HG03460 (cell line): ENCODE results near the gene POC1A.

ENCODE experiments used
- ATAC-seq: cut with Tn5 transposase; IDR thresholded peaks from one replicate; pipeline ENCODE4 v1.9.1; 2021; ENCODE audit not compliant: unreplicated experiment

The POC1A gene

GRCh38 chr3:52068730-52069129 is 85.5 kb downstream of the POC1A start:
- ATAC-seq = no peak

- no peak for ATAC-seq
These were observed 86.1 kb downstream of the POC1A start for GRCh38 chr3:52068055-52068571.

- no peak for ATAC-seq
These were observed 86.7 kb downstream of the POC1A start for GRCh38 chr3:52067526-52067925.

- ATAC-seq = no peak
These were observed 87.2 kb downstream of the POC1A start for GRCh38 chr3:52067046-52067445.

GRCh38 chr3:52065264-52065756 is 88.9 kb downstream of the POC1A start:
- no peak for ATAC-seq

GRCh38 chr3:52064561-52064960 is 89.7 kb downstream of the POC1A start:
- ATAC-seq = no peak

- ATAC-seq = no peak
These were observed 91.0 kb downstream of the POC1A start for GRCh38 chr3:52063026-52063723.

- no peak for ATAC-seq
These were observed 91.7 kb downstream of the POC1A start for GRCh38 chr3:52062505-52062904.

- no peak for ATAC-seq
These were observed 92.9 kb downstream of the POC1A start for GRCh38 chr3:52061121-52061910.

- no peak for ATAC-seq
These were observed 94.4 kb downstream of the POC1A start for GRCh38 chr3:52059781-52060180.

- no peak for ATAC-seq
These were observed 96.3 kb downstream of the POC1A start for GRCh38 chr3:52057812-52058495.

- ATAC-seq = peak; percentile 70
These were observed 97.0 kb downstream of the POC1A start for GRCh38 chr3:52056968-52057811.

GRCh38 chr3:52056521-52056967 is 97.7 kb downstream of the POC1A start, which contains the start of gene DUSP7:
Gene DUSP7, minus strand, starts transcription at chr3:52056571. Its CDS starts 205 bp downstream, at chr3:52056366.
- peak; percentile 21 for ATAC-seq

- ATAC-seq = peak; percentile 8
These were observed 98.5 kb downstream of the POC1A start for GRCh38 chr3:52055537-52056351.

GRCh38 chr3:52054661-52055511 is 99.3 kb downstream of the POC1A start:
- ATAC-seq = no peak

GRCh38 chr3:52053307-52054304 is 100.6 kb downstream of the POC1A start:
- no peak for ATAC-seq

- no peak for ATAC-seq
These were observed 101.4 kb downstream of the POC1A start for GRCh38 chr3:52052831-52053306.
